ENCODE measurements around the gene MRPL18.
"Not testable (repeated sequence)": the region's sequence is repeated elsewhere in the genome, so short reads cannot be mapped to it uniquely, and the experiment has no call there.

The MRPL18 gene

DNA sequence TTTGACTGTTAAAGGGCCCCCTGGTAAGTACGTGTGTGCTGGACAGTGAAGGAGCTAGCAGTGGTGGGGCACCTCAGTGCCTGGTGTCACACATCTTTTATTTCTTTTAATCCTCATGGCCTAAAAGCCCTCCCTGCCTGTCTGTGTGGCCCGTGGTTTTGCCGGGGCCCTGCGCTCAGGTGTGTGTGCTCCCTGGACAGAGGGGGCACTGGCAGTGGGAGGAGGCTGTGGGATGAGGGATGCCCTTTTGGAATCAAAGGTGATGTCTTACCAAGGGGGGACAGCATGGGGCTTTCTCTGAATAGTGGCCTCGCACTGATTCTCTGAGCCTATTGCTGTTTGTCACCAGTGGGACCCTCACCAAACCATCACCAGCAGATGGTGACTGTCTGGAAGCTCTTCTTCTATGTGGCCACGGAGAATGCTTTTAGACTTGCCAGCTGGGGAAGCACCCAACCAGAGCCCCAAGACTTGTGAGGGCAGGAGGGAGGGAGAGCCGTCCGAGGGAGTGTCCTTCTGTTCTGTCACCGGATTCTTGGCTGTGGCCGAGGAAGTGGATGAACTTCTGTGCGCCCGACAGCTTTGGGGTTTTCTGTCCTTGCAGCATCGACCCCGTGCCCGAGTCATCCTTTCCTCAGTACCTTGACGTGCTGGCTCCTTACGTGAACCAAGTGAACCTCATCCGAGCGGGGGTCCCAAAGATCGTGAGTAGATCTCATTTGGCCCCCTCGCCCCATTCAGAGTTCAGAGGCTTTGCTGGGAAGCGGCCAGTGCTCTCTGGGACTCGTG lies 27.9 kb downstream of the MRPL18 start:
- no peak for DNase-seq

DNA sequence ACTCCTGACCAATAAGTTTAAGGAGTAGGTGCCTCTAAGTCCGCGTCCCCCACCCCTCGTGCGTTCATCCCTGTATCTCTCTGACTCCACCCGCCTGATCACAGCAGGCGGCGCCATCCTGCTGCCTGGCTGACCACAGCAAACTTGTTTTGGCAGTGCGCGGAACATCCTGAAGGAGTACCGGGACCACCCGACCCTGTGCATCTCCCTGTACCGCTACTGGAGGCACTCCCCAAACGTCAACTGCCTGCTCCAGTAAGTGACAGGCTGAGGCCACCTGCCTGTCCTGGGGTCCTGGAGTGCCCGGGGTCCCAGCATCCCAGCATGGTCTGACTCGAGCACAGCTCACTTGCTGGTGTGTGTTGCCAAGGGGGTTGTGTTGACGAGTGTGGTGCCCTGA lies 28.8 kb downstream of the MRPL18 start:
- DNase-seq: no peak

DNA sequence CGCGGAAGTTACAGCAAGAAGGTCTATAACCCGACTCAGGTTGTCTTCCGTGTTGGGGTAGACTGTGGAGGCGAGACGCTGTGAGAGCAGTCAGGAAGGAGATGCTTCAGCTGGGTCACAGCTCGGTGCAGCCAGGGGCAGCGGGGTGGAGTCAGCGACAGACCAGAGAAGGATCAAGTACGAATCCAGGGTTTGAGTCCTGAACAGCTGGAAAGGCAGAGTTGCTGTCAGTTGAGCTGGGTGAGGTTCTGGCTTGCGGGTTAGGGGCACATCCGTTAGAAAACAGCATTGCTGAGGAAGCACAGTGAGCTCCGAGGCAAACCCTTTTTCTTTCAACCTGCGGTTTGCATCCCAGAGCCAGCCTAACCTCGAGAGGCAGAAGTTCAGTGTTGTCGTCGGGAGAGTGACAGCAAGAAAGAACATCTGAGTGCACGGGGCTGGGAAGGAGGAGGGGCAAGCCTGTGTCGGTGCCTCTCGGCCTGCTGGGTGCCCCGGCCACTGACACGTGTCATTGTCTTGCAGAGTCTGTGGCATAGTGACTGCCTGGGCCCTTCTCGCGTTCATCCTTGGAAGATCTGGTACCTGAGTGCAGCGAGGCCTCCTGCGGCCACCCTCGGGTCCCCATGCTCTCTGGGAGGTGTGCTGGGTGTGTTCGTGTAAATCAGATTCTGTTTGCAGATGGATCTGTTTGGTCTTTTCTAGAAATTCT lies 29.8 kb downstream of the MRPL18 start:
- peak; percentile 50 for DNase-seq

DNA sequence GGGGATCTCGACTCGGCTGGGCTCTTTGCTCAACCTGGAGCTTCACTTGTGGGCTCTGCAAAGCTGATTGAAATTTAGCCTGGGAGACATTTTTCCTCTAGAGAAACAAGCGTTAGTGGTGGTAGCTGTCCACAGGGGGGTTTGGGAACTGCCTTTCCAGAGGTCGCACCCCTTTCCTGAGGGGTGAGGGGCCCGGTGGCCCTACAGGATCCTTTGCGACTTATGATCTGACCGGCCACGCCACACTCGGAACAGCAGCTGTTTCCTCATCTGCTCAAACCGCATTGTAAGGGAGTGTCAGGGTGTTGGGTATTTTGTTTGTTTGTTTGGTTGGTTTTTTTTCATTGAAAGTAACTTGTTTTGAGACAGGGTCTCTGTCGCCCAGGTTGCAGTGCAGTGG lies 30.9 kb downstream of the MRPL18 start:
- no peak for DNase-seq

DNA sequence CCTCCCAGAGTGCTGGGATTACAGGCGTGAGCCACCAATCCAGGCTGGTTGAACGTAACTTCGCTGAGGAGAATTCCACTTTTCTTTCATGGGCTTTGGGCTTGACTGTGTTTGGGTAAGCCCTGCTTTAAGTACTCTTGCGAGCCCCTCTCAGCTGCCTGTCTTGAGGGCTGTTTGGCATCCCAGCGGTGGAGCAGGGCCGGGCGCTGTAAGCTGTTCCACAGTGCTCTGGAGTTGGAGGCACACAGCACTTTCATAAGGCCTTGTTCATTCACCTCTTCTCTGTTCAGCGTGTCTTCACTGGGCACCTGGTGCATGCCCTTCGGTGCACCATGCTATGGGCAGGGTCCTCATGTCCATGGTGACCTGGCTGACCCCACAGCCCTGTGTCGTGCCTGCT lies 31.5 kb downstream of the MRPL18 start:
- DNase-seq: no peak

DNA sequence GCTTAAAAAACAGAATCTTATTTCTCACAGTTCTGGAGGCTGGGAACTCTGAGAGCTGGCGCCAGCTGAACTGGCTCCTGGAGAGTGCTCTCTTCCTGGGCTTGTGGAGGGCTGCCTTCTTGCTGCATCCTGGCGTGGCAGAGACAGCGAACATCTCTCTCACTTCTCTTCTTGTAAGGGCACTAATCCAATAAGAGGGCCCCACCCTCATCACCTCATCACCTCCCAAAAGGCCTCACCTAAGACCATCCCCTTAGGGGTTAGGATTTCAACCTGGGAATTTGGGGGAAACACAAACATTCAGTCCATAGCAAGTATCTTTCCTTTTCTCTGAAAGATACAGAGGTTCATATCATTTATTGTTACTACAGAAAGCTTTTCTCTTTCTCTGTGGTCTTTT lies 33.7 kb downstream of the MRPL18 start:
- DNase-seq: no peak

DNA sequence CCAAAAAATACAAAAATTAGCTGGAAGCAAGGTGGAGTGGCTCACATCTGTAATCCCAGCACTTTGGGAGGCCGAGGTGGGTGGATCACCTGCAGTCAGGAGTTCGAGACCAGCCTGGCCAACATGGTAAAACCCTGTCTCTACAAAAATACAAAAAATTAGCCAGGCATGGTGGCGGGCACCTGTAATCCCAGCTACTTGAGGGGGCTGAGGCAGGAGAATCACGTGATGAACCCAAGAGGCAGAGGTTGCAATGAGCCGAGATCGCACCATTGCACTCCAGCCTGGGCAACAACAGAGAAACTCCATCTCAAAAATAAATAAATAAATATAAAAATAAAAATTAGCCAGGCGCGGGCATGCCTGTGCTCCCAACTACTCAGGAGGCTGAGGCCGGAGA lies 34.4 kb downstream of the MRPL18 start:
- DNase-seq: not testable (repeated sequence)

DNA sequence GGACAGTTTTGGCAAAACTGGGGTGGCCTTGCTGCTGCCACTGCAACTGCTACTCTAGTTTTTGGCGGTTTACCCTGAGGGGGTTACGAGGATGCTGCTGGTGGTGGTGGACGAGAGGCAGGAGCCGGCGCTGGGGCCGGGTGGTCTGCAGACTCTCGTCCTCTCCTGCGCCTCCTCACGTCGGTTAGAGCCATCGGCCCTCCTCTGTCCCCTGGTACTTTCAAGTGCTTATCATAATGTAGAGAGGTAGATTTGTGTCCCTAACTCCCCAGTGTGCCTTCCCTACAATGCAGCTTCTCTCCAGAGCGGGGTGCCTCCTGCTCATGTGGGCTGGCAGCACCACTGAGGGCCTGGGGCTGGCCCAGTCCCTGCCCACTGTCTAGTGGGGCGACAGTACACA lies 35.7 kb downstream of the MRPL18 start:
- no peak for DNase-seq

DNA sequence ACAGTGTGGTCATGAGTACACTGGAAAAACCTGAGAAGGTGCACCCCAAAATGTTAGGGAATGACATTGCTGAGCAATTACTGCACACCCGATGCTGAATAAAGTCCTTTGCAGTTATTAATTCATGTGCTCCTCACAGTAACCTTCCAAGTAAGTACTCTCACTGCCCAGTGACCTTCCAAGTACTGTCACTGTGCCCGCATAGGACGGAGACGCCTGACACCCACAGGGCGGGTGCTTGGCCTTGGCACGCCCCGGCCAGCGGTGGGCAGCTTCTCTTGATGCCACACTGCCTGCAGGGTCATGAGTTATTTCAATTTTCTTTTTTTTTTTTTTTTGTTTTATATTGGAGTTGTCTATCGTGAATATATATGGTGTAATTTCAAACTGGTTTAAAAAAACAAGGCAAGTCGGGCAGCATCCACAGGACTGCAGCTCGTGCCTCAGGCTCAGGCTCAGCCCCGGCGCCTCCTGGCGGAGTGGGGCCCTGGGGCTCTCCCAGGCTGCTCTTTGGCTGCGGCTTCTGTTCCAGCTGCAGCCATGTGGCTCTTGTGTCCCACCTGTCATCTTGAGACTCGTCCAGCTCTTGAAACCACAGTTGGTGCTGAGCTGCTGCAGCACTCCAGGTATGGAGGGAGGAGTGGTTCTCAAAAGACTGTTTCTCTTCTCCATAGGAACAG lies 36.8 kb downstream of the MRPL18 start:
- DNase-seq: no peak

DNA sequence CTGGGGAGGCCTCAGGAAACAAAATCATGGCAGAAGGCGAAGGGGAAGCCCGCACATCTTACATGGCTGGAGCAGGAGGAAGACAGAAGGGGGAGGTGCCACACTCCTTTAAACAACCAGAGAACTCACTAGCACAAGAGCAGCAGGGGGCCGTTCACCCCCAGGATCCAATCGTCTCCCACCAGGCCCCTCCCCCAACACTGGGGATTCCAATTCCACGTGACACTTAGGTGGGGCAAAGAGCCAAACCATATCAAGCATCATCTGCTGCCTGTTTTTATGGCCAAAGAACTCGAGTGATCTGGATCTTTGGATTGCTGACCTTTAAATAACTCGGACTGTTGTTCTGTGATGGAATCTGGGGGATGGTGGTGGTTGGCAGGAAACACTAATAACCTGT lies 37.8 kb downstream of the MRPL18 start:
- DNase-seq: no peak

DNA sequence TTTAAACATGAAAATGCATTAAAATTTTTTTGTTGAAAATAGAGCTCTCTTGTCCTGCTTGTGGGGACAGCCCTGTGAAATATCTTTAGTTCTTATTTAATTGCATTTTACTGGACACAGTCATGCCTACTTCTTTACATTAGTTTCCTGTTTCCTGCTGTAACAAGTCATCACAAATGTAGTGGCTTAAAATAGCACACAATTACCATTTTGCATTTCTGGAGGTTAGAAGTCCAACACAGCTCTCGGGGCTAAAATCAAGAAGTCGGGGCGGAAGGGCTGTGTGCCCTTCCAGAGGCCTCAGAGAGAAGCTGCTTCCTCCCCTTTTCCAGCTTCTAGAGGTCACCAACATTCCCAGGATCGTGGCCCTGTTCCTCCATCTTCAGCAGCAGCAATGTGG lies 39.3 kb downstream of the MRPL18 start:
- DNase-seq: no peak

DNA sequence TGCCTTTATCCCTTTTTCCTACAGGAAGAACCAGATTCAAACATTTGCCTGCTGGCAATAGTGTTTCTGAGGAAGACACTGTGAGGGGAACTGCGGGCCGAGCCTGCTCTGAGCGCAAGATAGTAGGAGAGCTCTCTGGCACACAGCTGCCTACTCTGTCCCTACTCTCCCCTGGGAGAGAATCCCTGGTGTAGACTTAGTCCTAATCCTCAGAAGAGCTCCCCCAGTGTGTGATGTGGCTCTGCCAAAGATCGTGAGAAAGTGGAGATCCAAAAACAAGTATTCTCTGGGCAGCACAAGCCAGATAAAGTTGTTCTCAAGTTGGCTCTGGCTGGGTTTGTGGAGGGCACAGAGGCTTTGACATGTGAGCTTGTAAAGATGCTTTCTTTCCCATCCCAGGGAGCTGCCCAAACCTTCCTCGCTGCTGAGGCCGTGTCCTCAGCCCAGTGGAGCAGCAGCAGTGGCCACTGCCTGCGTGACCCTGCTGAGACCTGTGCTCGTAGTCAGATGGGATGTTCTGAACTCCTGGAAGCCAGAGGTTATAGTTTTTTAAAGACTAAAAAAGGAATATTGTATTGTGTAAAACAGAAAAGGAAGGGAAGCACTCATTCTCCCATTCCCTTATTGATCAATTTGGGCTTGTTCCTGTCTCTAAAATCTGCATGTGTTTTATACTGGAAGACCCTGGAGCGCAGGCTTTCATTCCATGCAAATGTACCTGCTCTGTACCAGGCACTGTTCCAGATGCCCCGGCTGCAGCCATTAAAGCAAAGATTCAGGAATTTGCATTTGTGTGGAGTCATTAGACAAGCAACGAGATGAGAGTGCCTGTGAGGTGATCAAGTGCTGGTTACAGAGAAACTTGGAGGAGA lies 40.5 kb downstream of the MRPL18 start:
- DNase-seq: no peak

DNA sequence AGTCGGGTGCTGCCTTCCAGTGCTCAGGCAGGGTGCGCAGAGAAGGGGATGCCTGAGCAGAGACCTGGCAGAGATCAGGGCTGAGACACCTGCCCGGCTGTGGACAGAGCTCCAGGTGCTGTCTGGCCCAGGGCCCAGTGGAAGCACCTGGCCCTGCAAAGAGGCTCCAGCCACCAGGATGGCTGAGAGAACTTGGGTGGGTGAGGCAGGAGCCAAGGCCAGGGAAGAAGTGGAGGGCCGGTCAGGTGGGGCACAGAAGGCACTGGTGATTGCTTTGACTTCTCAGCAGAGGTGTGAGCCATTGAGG lies 41.1 kb downstream of the MRPL18 start:
- DNase-seq: no peak

DNA sequence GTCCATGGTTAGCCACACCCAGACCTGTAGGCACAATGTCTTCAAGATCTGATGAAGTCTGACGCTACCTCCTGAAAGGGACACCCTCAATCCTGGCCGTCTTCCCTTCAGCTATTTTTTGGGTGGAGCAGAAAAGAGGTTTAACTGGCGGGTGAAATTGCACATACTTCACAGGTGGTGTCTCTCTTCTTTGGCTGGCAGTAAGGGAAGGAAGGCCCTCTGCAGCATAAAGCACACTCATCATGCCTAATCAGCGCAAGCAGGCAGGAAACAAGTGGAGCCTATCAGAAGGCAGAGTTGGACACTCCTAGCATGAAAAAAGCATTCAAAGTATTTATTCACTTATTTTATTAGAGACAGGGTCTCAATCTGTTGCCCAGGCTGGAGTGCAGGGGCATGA lies 42.7 kb downstream of the MRPL18 start:
- DNase-seq: no peak

DNA sequence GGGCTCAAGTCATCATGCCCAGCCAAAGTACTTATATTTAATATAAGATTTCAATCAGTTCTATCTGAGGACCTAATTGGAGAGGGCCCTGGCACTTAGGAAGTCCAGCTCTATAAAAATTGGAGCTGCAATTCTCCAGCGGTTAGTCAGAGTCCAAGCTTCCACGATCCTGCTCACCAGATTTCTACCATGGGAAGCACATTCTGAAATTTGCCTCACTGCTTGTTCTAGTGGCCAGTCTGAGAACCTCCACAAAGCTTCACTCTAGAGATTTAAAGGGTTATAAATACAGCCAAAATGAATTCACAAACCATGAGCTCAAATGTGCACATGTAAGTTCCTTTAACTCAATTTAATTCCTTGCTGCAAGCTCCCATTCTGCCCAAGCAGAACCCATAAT lies 43.3 kb downstream of the MRPL18 start:
- DNase-seq: no peak

DNA sequence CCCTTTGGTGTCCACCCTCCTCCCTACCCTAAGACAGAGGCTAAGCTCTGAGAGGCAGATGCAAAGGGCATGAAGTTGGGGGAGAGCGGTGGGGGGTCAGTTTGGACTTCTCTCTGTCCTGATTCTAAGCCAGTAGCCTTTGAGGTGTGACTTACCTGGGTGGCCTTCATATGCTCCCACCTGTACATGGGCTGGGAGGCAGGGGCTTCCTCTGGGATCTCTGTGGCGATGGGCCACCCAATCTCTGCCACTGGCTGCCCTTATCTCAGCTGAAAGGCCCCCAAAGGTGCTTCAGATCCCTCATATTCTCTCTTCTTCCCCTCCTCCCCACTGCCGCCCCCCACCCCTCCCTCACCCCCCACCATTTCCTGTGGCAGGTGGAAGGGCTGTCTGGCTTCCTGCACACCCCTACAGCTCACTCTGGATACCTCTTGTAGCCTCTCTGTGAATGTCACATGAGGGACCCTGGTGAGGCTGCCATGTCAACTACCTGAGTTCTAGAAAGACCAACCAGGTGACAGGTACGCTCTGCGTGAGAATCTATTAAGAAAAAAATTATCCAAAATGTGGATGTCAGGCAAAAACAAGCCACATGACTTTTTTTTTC lies 43.8 kb downstream of the MRPL18 start:
- DNase-seq: no peak

DNA sequence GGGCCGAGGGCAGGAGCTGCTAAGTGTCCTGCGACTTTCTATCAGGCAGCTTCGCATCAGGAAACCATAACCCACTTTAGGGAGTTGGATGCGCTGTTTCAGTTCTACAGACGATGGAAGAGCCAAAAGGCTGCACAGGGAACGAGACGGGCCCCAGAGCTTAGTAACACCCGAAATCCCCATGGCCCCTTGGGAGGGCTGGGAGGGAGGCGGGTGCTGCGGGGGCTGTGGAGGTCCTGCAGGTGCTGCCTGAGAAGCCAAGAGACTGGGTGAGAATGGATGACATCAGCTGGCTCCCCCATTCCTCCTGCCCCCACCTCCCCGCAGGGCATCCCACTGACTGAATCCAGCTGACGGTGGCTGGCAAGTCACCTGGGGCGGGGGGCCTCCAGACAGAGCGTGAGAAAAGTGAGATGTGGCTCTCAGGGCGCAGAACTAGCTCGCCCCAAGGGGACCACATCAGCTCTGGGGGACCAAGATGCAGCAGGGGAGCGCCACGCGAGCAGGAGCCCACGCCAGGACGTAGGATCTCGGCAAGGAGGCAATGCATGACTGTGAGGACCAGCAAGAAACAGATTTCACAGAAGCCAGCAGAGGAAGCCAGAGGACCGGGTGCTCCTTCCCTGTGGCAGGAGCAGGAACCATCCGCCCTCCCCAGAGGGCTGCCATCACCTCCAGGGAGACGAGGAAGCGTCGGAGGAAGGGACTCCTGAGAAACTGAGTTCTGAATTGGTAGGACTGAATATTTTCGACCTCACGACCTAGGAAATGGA lies 46.6 kb downstream of the MRPL18 start:
- DNase-seq: no peak

DNA sequence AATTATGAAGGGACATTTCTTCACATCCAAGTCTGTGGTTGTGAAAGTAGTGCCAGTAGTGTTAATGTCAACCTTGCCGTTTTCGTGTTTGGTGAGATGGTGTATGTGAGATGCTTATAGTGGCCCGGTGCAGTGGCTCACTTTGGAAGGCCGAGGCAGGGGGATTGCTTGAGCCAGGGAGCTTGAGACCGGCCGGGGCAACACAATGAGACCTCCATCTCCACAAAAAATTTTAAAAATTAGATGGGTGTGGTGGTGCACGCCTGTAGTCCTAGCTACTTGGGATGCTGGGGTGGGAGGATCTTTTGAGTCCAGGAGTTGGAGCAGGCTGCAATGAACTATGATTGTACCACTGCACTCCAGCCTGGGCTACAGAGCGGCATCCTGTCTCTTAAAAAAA lies 47.2 kb downstream of the MRPL18 start:
- no peak for DNase-seq

DNA sequence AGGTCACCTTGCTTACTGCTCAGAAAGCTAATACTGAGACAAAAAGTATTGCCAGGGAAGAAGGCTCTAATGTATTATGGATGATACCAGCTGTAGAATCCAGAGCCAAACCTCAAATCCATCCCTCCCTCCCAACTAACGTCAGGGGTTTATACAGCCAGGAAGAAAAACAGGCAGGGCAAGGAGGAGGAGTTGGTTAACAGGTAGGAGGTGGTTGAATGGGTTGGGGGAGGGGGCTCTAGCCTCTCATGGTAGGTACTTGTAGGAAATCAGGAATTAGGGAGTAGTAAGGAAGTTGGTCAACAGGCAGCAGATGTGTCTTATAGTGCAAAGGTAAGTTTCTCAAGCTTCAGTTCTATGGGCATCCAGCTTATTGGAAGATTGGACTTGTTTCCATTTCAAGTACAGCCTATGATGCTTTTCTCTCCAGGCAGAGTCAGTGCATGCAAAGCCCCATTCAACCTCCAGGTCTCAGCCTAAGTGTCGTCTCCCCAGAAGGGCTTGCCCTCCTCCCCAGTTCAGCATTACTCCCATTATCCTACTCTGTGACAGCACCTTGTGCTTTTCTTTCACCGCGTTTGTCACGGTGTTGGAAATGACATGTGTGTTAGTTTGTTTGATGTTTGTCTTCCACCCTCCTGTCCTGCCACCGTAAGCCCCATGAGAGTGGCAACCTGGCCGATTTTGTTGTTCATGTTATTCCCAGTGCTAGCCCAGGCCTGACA lies 47.9 kb downstream of the MRPL18 start:
- DNase-seq: no peak

DNA sequence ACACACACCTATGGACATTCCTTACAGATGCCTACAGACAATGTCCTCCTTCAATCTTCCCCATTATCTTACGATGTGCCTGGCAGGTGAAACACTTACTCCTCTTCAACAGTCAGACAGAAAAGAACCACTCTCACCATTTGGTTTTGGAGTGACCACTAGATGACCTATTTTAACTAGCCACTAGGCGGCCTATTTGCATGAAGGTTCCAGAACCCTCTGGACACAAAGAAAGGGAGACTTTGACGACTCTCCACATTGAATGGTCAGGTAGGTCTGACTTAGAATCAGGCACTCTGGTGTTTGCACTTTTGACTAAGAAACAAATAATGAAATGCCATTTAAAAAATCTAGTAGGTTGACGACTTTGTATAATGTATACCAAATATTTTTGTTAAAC lies 51.8 kb downstream of the MRPL18 start:
- no peak for DNase-seq
